ENCODE results near the gene CTDSP2. TPM values are rescaled to one million over a fixed set of nuclear protein-coding genes. Genes with fewer than 3 reads are reported as not detected.

Gene CTDSP2
- total RNA-seq, 1 donor from 2014 or later: 87.1 TPM

- Mint-ChIP-seq H3K9me3 (ENCODE audit: unreplicated experiment) (no peaks in the 10 kb centered on the region), H3K4me1 (ENCODE audit: low read depth, unreplicated experiment) (peaks cover 43% of the 10 kb centered on the region), H3K27me3 (ENCODE audit: low read depth, unreplicated experiment) (no peaks in the 10 kb centered on the region), H3K27ac (ENCODE audit: unreplicated experiment) (peak overlapping the region; percentile 91), H3K4me3 (ENCODE audit: unreplicated experiment) (peak overlapping the region; percentile 72), H3K36me3 (ENCODE audit: low read depth, unreplicated experiment) (no peaks in the 10 kb centered on the region)
- H3K4me1 ChIP-seq (ENCODE audit: insufficient read depth, low read length): peaks cover 45% of the 10 kb centered on the region
- H3K27me3 ChIP-seq (ENCODE audit: insufficient read depth, low read length): no peaks in the 10 kb centered on the region
- FAIRE-seq (no peak), DNase-seq (ENCODE audit: low read depth) (no peak)
- H3K79me2 ChIP-seq (ENCODE audit: insufficient read depth, low read length): no peaks in the 10 kb centered on the region
- H3K4me2 ChIP-seq (ENCODE audit: low read length): peak overlapping the region; percentile 88
- no peaks in the 10 kb centered on the region for H3K36me3 ChIP-seq (ENCODE audit: insufficient read depth, low read length)
- H4K20me1 ChIP-seq (ENCODE audit: insufficient read depth, low read length): no peaks in the 10 kb centered on the region
- H3K4me3 ChIP-seq (ENCODE audit: insufficient read depth, low read depth, low read length): no peak overlapping the region
- peak overlapping the region; percentile 74 for H3K27ac ChIP-seq (ENCODE audit: low read depth, low read length)
- H3K9me3 ChIP-seq (ENCODE audit: insufficient read depth, low read depth, low read length): no peaks in the 10 kb centered on the region
- H3K9ac ChIP-seq (ENCODE audit: low read length): peak overlapping the region; percentile 77
- H2AFZ ChIP-seq (ENCODE audit: low read depth, low read length): peak overlapping the region; percentile 85
- TF ChIP-seq EZH2 (IDR thresholded peaks at IDR 0.05; ENCODE audit: insufficient read depth, low read length) (no peak), CTCF (IDR thresholded peaks at IDR 0.05; ENCODE audit: insufficient read depth, low read depth, low read length) (no peak)
Measured at GRCh38 chr12:57895389-57896114, 49.0 kb upstream of the CTDSP2 start.

GRCh38 chr12:57894399-57895292 lies 48.1 kb upstream of the CTDSP2 start:
- H3K4me2 ChIP-seq (ENCODE audit: low read length): peak overlapping the region; percentile 72
- TF ChIP-seq EZH2 (IDR thresholded peaks at IDR 0.05; ENCODE audit: insufficient read depth, low read length) (no peak), CTCF (IDR thresholded peaks at IDR 0.05; ENCODE audit: insufficient read depth, low read depth, low read length) (no peak)
- no peaks in the 10 kb centered on the region for H3K36me3 ChIP-seq (ENCODE audit: insufficient read depth, low read length)
- H3K27me3 Mint-ChIP-seq (ENCODE audit: low read depth, unreplicated experiment): no peaks in the 10 kb centered on the region
- peak overlapping the region; percentile 96 for H3K27ac Mint-ChIP-seq (ENCODE audit: unreplicated experiment)
- H3K9ac ChIP-seq (ENCODE audit: low read length): peak overlapping the region; percentile 70
- no peaks in the 10 kb centered on the region for H3K9me3 Mint-ChIP-seq (ENCODE audit: unreplicated experiment)
- no peaks in the 10 kb centered on the region for H3K27me3 ChIP-seq (ENCODE audit: insufficient read depth, low read length)
- H3K4me3 ChIP-seq (ENCODE audit: insufficient read depth, low read depth, low read length): no peak overlapping the region
- H3K79me2 ChIP-seq (ENCODE audit: insufficient read depth, low read length): no peaks in the 10 kb centered on the region
- peaks cover 54% of the 10 kb centered on the region for H3K4me1 ChIP-seq (ENCODE audit: insufficient read depth, low read length)
- DNase-seq (ENCODE audit: low read depth): no peak
- peak overlapping the region; percentile 82 for H2AFZ ChIP-seq (ENCODE audit: low read depth, low read length)
- peak overlapping the region; percentile 72 for H3K27ac ChIP-seq (ENCODE audit: low read depth, low read length)
- H3K4me3 Mint-ChIP-seq (ENCODE audit: unreplicated experiment): peak overlapping the region; percentile 54
- H3K4me1 Mint-ChIP-seq (ENCODE audit: low read depth, unreplicated experiment): peaks cover 47% of the 10 kb centered on the region
- H3K36me3 Mint-ChIP-seq (ENCODE audit: low read depth, unreplicated experiment): no peaks in the 10 kb centered on the region
- no peaks in the 10 kb centered on the region for H3K9me3 ChIP-seq (ENCODE audit: insufficient read depth, low read depth, low read length)
- no peak for FAIRE-seq
- no peaks in the 10 kb centered on the region for H4K20me1 ChIP-seq (ENCODE audit: insufficient read depth, low read length)
